H1 (cell line): ENCODE measurements around the gene CFAP157. TPM values are rescaled to one million over a fixed set of nuclear protein-coding genes. Genes with fewer than 3 reads are reported as not detected.

Experiments
- CTCF ChIA-PET: fragments of 300-600 bp; sonication (Branson Sonifier 250); formaldehyde crosslinking; loops from one replicate; lab custom pipeline; 2021; ENCODE audit not compliant: partially characterized antibody; lab: Charles Lee
- POLR2A ChIA-PET: fragments of 300-600 bp; sonication (Branson Sonifier 250); formaldehyde crosslinking; loops from one replicate; lab custom pipeline; 2021; ENCODE audit warnings: inconsistent platforms; ENCODE audit not compliant: partially characterized antibody; lab: Charles Lee
- DNase-seq, 2 experiments: peaks; one replicate each; pipeline versions ENCODE4 v3.0.0 to v3.0.0-alpha.2; 2010 to 2022; ENCODE audit warnings: low spot score in 2 of 2, low read depth in 1 of 2, mixed read lengths in 1 of 2
- FAIRE-seq: peaks from 2 replicates; lab custom pipeline; 2011; peaks lifted over from hg19 to GRCh38; lab: Jason Lieb, UNC
- H2AFZ ChIP-seq: 2 replicates; pipeline ENCODE4 v1.8.1; 2012; ENCODE audit warnings: low read length, inconsistent platforms
- H2AK5ac ChIP-seq: 2 replicates; pipeline ENCODE4 v1.6.1; 2013; ENCODE audit warnings: low read depth, low read length
- H2BK120ac ChIP-seq: replicated peaks from 2 replicates; pipeline ENCODE3; 2013; ENCODE audit warnings: low read depth, low read length, inconsistent platforms
- H2BK12ac ChIP-seq: 2 replicates; pipeline ENCODE4 v1.6.1; 2013; ENCODE audit warnings: low read depth, low read length
- H2BK15ac ChIP-seq: 2 replicates; pipeline ENCODE4 v1.6.1; 2013; ENCODE audit warnings: low read length
- H2BK20ac ChIP-seq: 2 replicates; pipeline ENCODE4 v1.6.1; 2013; ENCODE audit warnings: low read length
- H2BK5ac ChIP-seq: 2 replicates; pipeline ENCODE4 v1.6.1; 2013; ENCODE audit warnings: low read depth, low read length
- H3K14ac ChIP-seq: 2 replicates; pipeline ENCODE4 v1.6.1; 2013; ENCODE audit warnings: inconsistent platforms; ENCODE audit not compliant: insufficient read length
- H3K18ac ChIP-seq: 2 replicates; pipeline ENCODE4 v1.6.1; 2013; ENCODE audit warnings: low read length; ENCODE audit errors: extremely low read depth
- H3K23ac ChIP-seq: 2 replicates; pipeline ENCODE4 v1.6.1; 2013; ENCODE audit warnings: inconsistent platforms; ENCODE audit not compliant: insufficient read length
- H3K23me2 ChIP-seq: 2 replicates; pipeline ENCODE4 v1.6.1; 2013; ENCODE audit warnings: low read depth, low read length
- H3K27ac ChIP-seq: 2 replicates; pipeline ENCODE4 v1.6.1; 2011; ENCODE audit warnings: low read depth, low read length, inconsistent platforms
- H3K27me3 ChIP-seq, 4 experiments: replicated peaks in 1 of 4; 1 replicate in 1 of 4; 2 replicates in 3 of 4; pipeline versions ENCODE4 v1.6.1 to v1.8.1; 2011 to 2013; ENCODE audit warnings: low read length in 3 of 4, mild to moderate bottlenecking in 3 of 4, inconsistent platforms in 2 of 4, mixed read lengths in 2 of 4, moderate library complexity in 1 of 4; ENCODE audit not compliant: control insufficient read depth in 3 of 4, insufficient read depth in 3 of 4; ENCODE audit errors: extremely low read depth in 1 of 4
- H3K36me3 ChIP-seq, 4 experiments: 2 replicates each; pipeline versions ENCODE4 v1.6.1 to v1.8.1; 2011 to 2013; ENCODE audit warnings: mild to moderate bottlenecking in 4 of 4, low read length in 3 of 4, moderate library complexity in 2 of 4, control low read depth in 1 of 4, inconsistent platforms in 1 of 4; ENCODE audit not compliant: insufficient read depth in 4 of 4, control insufficient read depth in 2 of 4
- H3K4ac ChIP-seq: replicated peaks from 2 replicates; pipeline ENCODE3; 2013; ENCODE audit warnings: low read length, low read depth, mixed read lengths, inconsistent platforms; ENCODE audit not compliant: insufficient read length
- H3K4me1 ChIP-seq, 4 experiments: replicated peaks in 1 of 4; 1 replicate in 1 of 4; 2 replicates in 3 of 4; pipeline versions ENCODE4 v1.6.1 to v1.8.1; 2011 to 2013; ENCODE audit warnings: low read length in 3 of 4, inconsistent platforms in 2 of 4, mixed read lengths in 1 of 4; ENCODE audit not compliant: insufficient read depth in 4 of 4, control insufficient read depth in 3 of 4
- H3K4me2 ChIP-seq, 2 experiments: 2 replicates each; pipeline versions ENCODE4 v1.6.1 to v1.8.1; 2011 to 2013; ENCODE audit warnings: low read depth in 2 of 2, low read length in 2 of 2, control low read depth in 1 of 2, inconsistent platforms in 1 of 2, mild to moderate bottlenecking in 1 of 2; ENCODE audit not compliant: insufficient read depth in 1 of 2
- H3K4me3 ChIP-seq, 4 experiments: fragments of 200-600, 300-600 bp in 1 of 4; sonication (generic), shearing (Covaris generic), sonication (Bioruptor Twin) in 1 of 4; 2 replicates each; pipeline versions ENCODE4 v1.5.1 to v1.8.1; 2011 to 2016; ENCODE audit warnings: low read length in 4 of 4, low read depth in 3 of 4, control low read depth in 2 of 4, inconsistent platforms in 2 of 4, mild to moderate bottlenecking in 2 of 4, mixed read lengths in 1 of 4, moderate library complexity in 1 of 4; ENCODE audit not compliant: insufficient read depth in 2 of 4; ENCODE audit errors: extremely low read depth in 1 of 4
- H3K56ac ChIP-seq: replicated peaks from 2 replicates; pipeline ENCODE3; 2013; ENCODE audit warnings: low read depth, mild to moderate bottlenecking, mixed read lengths, low read length, inconsistent platforms; ENCODE audit not compliant: insufficient read length
- H3K79me1 ChIP-seq: 2 replicates; pipeline ENCODE4 v1.6.1; 2013; ENCODE audit warnings: low read depth, low read length, control low read depth
- H3K79me2 ChIP-seq, 2 experiments: 2 replicates each; pipeline versions ENCODE4 v1.6.1 to v1.8.1; 2012 to 2013; ENCODE audit warnings: low read length in 2 of 2, mild to moderate bottlenecking in 2 of 2, inconsistent platforms in 1 of 2; ENCODE audit not compliant: insufficient read depth in 2 of 2, control insufficient read depth in 1 of 2
- H3K9ac ChIP-seq, 4 experiments: replicated peaks in 1 of 4; 1 replicate in 1 of 4; 2 replicates in 3 of 4; pipeline versions ENCODE4 v1.6.1 to v1.8.1; 2011 to 2013; ENCODE audit warnings: low read depth in 3 of 4, low read length in 3 of 4, control low read depth in 2 of 4, mild to moderate bottlenecking in 2 of 4, moderate library complexity in 2 of 4, inconsistent platforms in 1 of 4; ENCODE audit errors: extremely low read depth in 1 of 4
- H3K9me3 ChIP-seq, 2 experiments: 2 replicates each; pipeline versions ENCODE4 v1.6.1 to v1.8.1; 2012 to 2013; ENCODE audit warnings: mild to moderate bottlenecking in 2 of 2, moderate library complexity in 2 of 2, control low read depth in 1 of 2, inconsistent platforms in 1 of 2, low read depth in 1 of 2, low read length in 1 of 2, mixed read lengths in 1 of 2; ENCODE audit not compliant: insufficient read depth in 2 of 2
- H4K20me1 ChIP-seq, 2 experiments: replicated peaks in 1 of 2; 2 replicates each; pipeline versions ENCODE3 to v1.8.1; 2011 to 2013; ENCODE audit warnings: inconsistent platforms in 2 of 2, low read length in 2 of 2, mild to moderate bottlenecking in 1 of 2; ENCODE audit not compliant: insufficient read depth in 2 of 2, control insufficient read depth in 1 of 2
- H4K5ac ChIP-seq: 2 replicates; pipeline ENCODE4 v1.6.1; 2013; ENCODE audit warnings: low read length, low read depth, mixed read lengths, inconsistent platforms; ENCODE audit not compliant: insufficient read length
- H4K8ac ChIP-seq: 2 replicates; pipeline ENCODE4 v1.8.0; 2013; ENCODE audit warnings: mild to moderate bottlenecking, moderate library complexity, low read length, inconsistent platforms; ENCODE audit not compliant: insufficient read depth; ENCODE audit errors: extremely low read depth
- H4K91ac ChIP-seq: replicated peaks from 2 replicates; pipeline ENCODE3; 2013; ENCODE audit warnings: low read length, mixed read lengths, inconsistent platforms; ENCODE audit not compliant: insufficient read length
- KDM1A ChIP-seq: fragments of 200-600, 300-600 bp; sonication (generic); IDR thresholded peaks from 2 replicates; pipeline ENCODE4 v1.7.1; 2016; ENCODE audit warnings: mild to moderate bottlenecking, low read length, borderline replicate concordance
- KDM4A ChIP-seq: IDR thresholded peaks from one replicate; pipeline ENCODE4 v1.7.1; 2012; ENCODE audit warnings: low read depth, mild to moderate bottlenecking, moderate library complexity, low read length, inconsistent platforms; ENCODE audit not compliant: severe bottlenecking
- SIN3A ChIP-seq, 2 experiments: IDR thresholded peaks in 1 of 2; conservative IDR thresholded peaks in 1 of 2; 2 replicates each; pipeline ENCODE4 v1.6.1; 2011 to 2012; ENCODE audit warnings: low read length in 2 of 2, improper control_type of control experiment in 1 of 2, low read depth in 1 of 2, mild to moderate bottlenecking in 1 of 2
- SP2 ChIP-seq: IDR thresholded peaks from 2 replicates; pipeline ENCODE4 v1.6.1; 2012; ENCODE audit warnings: mild to moderate bottlenecking, low read length, inconsistent platforms
- WGBS, 2 experiments: shearing (Covaris generic) in 1 of 2; methylation state at CpG; one replicate each; pipeline versions ENCODE4 v1.1.6 to v1.1.7; 2013 to 2015; ENCODE audit warnings: low lambda C conversion rate in 2 of 2, mixed read lengths in 2 of 2, inconsistent platforms in 1 of 2, low coverage in 1 of 2, missing lambda C conversion rate in 1 of 2; ENCODE audit not compliant: insufficient replicate concordance in 2 of 2, insufficient coverage in 1 of 2, insufficient read length in 1 of 2; ENCODE audit errors: extremely low coverage in 1 of 2, missing lambda C conversion rate in 1 of 2; 5-methylcytosine and 5-hydroxymethylcytosine counted together
- polyA plus RNA-seq, 7 experiments: library from polyadenylated mRNA; depleted of rRNA in 3 of 7; stranded (reverse) in 5 of 7; unstranded in 2 of 7; fragments of >200 nt in 5 of 7; fragments of 200-250 nt in 2 of 7; gene quantifications; 1 replicate in 5 of 7; 2 replicates in 1 of 7; 4 replicates in 1 of 7; pipeline versions ENCODE4 v1.2.1 to v1.2.3, GENCODE V29; 2011 to 2013; ENCODE audit warnings: missing spikeins in 2 of 7, mixed read lengths in 2 of 7
- total RNA-seq: library from RNA; stranded (reverse); fragmentation: NEBNext Ultra II Directional; extraction: Animal tissue kit (Norgen Biotek cat#: 25700); gene quantifications from 2 replicates; pipeline ENCODE4 v1.2.1, GENCODE V29; 2021

The CFAP157 gene
- total and polyA plus RNA-seq, 2 of the 8 experiments (the other 6 are each of a cell fraction or from before 2014, with no cell fraction given): not detected

- H3K4ac ChIP-seq: no peak overlapping the region
- no peak overlapping the region for H3K23ac ChIP-seq
- H3K18ac ChIP-seq: no peak overlapping the region; the same call in 1 of the 2 replicates
- no peaks in the 10 kb centered on the region for H3K79me2 ChIP-seq
- H3K27ac ChIP-seq: no peak overlapping the region
- no peak overlapping the region for H3K14ac ChIP-seq
- no peak overlapping the region for H2BK5ac ChIP-seq
- no peak for TF ChIP-seq KDM4A
- TF ChIP-seq KDM1A: peak; percentile 54; the same call in 1 of the 2 replicates
- no peak for TF ChIP-seq SIN3A (conservative IDR thresholded peaks at IDR 0.05 in 1 of 2, IDR thresholded peaks at IDR 0.05 in 1 of 2; ENCODE audit: low read depth in 1 of 2, low read length in 2 of 2)
- no peak for TF ChIP-seq SP2
- TF ChIP-seq, all 59 proteins: peak for 1
- ChIA-PET CTCF (interaction anchor here (0.6 to 14.6 kb wide), 15 partner anchors 9 to 131 kb away, joined by 3 to 227 read pairs (median 4); partner anchors contain the start of genes AK1, CDK9, SH2D3C and TOR2A), POLR2A (interaction anchor here (0.9 to 1.8 kb wide), 4 partner anchors 27 to 111 kb away, joined by 3 to 5 read pairs (median 4); partner anchors contain the start of gene TOR2A)
- Histone ChIP-seq H4K20me1 (no peaks in the 10 kb centered on the region), H3K23me2 (no peaks in the 10 kb centered on the region), H2AFZ (no peak overlapping the region), H2BK12ac (0 out of 2 replicates have a peak overlapping the region, but pooled peaks have one; percentile 60), H2BK120ac (no peak overlapping the region), H3K4me1 (peaks cover 0 to 26% (median 16%) of the 10 kb centered on the region in 4 experiments; a peak in 6 of 7 replicates), H2AK5ac (no peak overlapping the region), H2BK15ac (no peak overlapping the region), H3K4me2 (no peak overlapping the region), H3K56ac (no peak overlapping the region), H3K4me3 (no peak overlapping the region), H4K5ac (no peak overlapping the region), H3K9me3 (no peaks in the 10 kb centered on the region), H4K91ac (no peak overlapping the region), H3K27me3 (no peaks in the 10 kb centered on the region), H3K9ac (no peak overlapping the region), H2BK20ac (no peak overlapping the region), H4K8ac (no peak overlapping the region), H3K36me3 (no peaks in the 10 kb centered on the region), H3K79me1 (no peaks in the 10 kb centered on the region)
- FAIRE-seq (no peak), DNase-seq (no peak)
- WGBS, 2 experiments: 95% methylated on average over 1 of the region's 1 CpG; no CpG with 5 or more reads in 1 of the 2 experiments
Measured at GRCh38 chr9:127765418-127765817, 58.6 kb downstream of the CFAP157 start.
